ENCODE measurements around the gene DCC.

Gene DCC

DNA sequence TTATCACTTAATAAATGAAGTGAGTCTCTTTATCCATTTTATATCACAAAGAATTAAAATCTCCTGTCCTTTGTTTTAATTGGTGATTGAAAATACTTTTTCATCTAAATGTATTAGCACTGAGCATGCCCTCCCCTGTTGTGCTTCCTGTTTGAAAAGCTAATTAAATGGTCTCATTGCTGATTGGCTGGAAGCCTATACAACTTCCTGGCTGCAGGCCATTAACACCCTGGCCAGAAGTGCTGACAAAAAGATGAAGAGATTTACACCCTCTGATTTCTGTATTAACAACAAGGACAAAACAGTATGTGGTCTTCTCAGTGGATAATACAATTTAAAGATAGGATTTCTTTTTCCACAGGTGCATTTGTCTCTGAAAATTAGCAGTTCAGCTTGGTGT, 548.0 kb downstream of the DCC start:
- FAIRE-seq (no peak), DNase-seq (ENCODE audit: insufficient read length, low spot score) (no peak)

- no peak for DNase-seq (ENCODE audit: insufficient read length, low spot score)
- FAIRE-seq, result no peak
Measured at GRCh38 chr18:52894801-52895200, 554.8 kb downstream of the DCC start.

DNA sequence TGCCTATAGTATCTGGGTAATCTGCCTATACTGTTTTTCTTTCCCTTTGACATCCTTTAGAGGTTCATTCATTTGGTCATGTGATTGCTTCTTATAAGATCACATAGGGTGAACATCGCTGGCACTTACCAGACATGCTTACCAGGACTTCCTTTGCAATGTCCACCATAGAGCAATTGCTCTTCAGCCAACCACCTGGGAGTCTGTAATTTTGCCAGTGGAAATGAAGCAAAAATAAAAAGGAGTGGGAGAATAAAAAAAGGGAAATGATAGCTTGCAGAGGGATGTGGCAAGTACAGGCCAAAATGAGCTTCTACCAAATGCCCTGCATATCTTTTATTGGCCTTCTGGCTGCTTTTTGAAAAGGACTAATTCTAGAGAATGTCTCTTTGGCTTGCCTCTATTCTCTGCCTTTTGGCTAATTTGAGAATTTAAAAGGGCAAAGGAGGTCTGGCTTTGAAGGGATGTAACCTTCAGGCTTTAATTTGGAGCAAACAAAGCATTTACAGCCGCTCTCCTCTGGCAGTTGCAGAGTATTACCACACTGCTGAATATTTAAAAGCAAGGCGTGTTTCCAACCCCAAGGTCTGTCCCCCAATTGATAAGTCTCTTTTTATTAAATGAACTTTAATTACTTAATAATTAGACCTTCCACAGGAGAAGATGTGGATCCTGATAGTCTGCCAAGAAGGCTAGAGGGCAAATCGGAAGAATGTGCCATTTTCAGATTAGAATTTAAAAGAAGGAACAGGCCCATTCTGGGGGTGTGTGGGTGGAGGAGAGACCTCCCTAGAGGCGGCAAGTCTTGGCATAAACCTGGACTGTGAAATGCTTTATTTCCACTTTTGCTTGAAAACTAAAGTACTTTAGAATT, 557.9 kb downstream of the DCC start:
- no peak for DNase-seq (ENCODE audit: insufficient read length, low spot score)
- no peak for FAIRE-seq

- FAIRE-seq, result no peak
- DNase-seq (ENCODE audit: insufficient read length, low spot score), result no peak
Measured at GRCh38 chr18:52898485-52899058, 558.6 kb downstream of the DCC start.

- FAIRE-seq (no peak), DNase-seq (ENCODE audit: insufficient read length, low spot score) (no peak)
Measured at GRCh38 chr18:52902188-52902587, 562.2 kb downstream of the DCC start.

- no peak for DNase-seq (ENCODE audit: insufficient read length, low spot score)
- no peak for FAIRE-seq
Measured at GRCh38 chr18:52903857-52904256, 563.9 kb downstream of the DCC start.

DNA sequence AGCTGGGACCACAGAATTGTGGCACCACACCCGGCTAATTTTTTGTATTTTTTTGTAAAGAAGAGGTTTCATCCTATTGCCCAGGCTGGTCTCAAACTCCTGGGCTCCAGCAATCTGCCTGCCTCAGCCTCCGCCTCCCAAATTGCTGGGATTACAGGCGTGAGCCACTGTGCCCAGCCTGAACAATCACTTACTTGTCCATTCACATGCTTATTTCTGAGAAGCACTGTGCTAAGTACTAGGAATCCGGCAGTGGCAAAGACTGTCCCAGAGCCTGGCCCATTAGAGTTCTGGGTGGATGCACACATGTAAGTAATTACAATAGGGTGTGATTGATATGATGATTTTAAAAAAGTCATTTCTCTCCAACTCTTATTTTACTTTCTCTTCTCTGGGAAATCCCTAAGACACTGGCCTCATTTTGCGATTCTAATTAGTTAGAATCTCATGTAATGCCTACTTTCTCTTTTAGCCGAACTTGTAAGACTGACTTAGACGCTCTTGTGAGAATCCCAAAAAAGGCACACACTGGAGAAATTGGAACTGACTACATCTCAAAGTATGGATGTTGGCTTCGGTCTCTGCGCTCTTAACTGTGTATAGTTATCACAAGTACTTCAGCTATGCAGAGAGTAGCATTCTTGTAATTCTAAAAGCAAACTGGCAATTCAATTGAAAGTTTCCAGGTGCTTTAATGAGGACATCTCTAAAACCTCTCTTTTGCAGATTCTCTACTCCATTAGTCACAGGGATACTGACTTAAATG, 567.7 kb downstream of the DCC start:
- DNase-seq (ENCODE audit: insufficient read length, low spot score) (no peak), FAIRE-seq (no peak)

- FAIRE-seq (no peak), DNase-seq (ENCODE audit: insufficient read length, low spot score) (no peak)
Measured at GRCh38 chr18:52914148-52914547, 574.2 kb downstream of the DCC start.

DNA sequence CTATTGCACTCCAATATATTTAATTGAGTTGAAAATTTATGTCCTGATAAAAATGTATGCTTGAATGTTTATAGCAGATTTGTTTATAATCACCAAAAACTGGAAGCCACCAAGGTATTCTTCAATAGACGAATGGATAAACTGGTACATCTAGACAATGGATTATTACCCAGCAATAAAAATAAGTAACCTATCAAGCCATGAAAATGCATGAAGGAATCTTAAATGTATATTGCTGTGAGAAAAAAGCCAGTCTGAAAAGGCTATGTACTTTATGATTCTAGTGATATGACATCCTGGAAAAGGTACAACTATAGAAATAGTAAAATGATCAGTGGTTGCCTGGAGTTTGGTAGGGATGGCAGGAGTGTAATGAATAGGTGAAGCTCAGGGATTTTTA, 580.7 kb downstream of the DCC start:
- no peak for DNase-seq (ENCODE audit: insufficient read length, low spot score)
- no peak for FAIRE-seq

- no peak for DNase-seq (ENCODE audit: insufficient read length, low spot score)
- FAIRE-seq, result no peak
Measured at GRCh38 chr18:52933356-52933755, 593.4 kb downstream of the DCC start.

DNA sequence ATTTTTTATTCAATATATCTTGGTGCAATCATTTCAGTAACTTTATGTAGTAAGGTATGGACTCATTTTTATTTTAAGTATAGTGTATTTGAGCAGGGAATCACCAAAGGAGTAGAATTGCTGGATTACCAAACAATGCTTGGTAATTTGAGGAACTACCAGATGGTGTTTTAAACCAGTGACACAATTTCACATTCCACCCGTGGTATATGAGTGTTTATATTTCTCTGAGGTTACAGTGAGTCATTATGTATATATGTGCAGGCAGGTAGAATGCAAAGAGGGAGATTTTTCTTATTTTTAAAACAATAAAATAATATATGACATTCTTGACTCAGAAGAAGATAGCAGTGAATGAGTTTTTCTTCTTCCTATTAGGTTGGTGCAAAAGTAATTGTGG, 596.9 kb downstream of the DCC start:
- no peak for FAIRE-seq
- DNase-seq (ENCODE audit: insufficient read length, low spot score), result no peak

- no peak for DNase-seq (ENCODE audit: insufficient read length, low spot score)
- FAIRE-seq, result no peak
Measured at GRCh38 chr18:52937840-52938239, 597.8 kb downstream of the DCC start.

GRCh38 chr18:52945552-52945951, 605.6 kb downstream of the DCC start:
- FAIRE-seq (no peak), DNase-seq (ENCODE audit: insufficient read length, low spot score) (no peak)

DNA sequence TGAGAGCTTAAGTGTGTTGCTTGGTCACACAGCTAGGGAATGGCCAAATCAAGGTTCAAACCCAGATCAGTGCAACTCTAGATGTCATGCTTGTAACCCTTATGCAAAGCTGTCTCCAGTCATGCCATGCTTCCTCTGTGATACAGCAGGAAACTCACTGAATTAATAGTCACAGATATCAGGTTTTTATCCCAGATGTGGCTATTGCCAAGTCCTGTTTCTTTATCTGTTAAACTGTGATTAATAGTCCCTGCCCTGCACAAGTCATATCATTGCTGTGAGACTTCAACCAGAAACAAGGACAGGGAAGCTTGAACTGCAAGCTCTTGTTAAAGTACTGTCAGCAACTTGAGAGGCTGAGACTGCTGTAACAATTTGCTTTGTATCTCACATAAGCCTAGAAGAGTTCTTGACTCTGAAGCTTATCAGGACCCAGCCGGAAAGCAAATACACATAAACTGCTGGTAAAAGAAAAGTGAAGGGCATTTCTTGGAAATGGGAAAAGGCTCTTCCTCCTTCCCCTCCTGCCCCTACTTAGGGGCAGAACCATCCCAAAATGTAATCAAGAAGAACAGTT, 609.0 kb downstream of the DCC start:
- FAIRE-seq (no peak), DNase-seq (ENCODE audit: insufficient read length, low spot score) (no peak)

DNA sequence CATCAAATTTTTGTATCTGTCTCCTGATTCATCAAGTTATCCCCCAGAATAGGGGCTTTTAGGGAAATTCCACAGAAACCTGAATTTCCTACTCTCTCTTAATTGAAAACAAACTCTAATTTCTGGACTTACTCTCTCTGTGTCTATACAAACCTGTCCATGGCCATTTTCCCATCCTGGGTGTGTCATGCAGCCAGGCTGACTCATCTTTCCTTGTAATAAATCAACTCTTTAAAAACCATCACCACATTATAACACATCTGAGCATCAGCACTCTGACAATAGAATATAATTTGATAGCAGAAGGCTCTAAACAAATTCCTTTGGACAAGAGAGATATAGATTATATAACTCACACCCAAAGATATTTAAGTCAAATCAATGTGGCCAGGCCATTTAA, 610.2 kb downstream of the DCC start:
- no peak for DNase-seq (ENCODE audit: insufficient read length, low spot score)

DNA sequence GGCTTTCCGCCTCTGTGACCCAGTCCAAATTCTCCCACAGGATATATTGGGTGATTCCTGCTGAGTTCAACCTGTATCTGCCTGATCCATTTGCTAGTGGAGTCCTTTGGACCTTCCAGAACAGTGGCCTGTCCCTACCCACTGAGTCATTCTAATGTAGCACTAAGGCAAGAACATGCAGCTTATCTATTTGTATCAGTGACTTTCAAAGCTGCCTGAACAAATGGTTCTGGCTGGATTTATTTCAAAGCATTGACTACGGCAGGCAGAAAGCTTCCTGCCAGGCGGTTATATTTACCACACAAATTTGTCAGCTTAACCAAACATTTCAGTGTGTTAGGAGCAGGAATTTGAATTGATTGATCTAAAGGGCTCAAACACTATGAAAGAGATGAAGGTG, 613.4 kb downstream of the DCC start:
- FAIRE-seq (no peak), DNase-seq (ENCODE audit: insufficient read length, low spot score) (no peak)

More for the DNA sequence above, 610.2 kb downstream of the DCC start:
- no peak for FAIRE-seq

GRCh38 chr18:52963481-52963880, 623.5 kb downstream of the DCC start:
- FAIRE-seq (no peak), DNase-seq (ENCODE audit: insufficient read length, low spot score) (no peak)

DNA sequence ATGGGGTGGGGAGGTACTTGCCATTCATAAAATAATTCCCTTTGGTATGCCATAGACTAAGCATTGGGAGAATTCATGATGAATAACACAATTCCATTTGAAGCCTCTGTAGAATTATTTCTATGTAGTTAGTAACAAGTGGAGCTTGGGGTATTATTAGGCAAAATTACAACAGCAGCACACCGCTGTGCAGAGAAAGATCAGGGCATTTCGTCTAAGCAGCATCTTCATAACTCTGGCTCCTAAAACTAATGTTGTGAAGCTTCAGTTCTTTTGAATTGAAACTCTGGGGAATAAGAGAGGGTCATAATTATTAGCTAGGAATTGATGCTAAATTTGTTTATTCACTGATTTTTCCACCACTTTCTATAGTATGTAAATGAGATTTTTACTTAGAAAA, 630.7 kb downstream of the DCC start:
- FAIRE-seq (no peak), DNase-seq (ENCODE audit: insufficient read length, low spot score) (no peak)

DNA sequence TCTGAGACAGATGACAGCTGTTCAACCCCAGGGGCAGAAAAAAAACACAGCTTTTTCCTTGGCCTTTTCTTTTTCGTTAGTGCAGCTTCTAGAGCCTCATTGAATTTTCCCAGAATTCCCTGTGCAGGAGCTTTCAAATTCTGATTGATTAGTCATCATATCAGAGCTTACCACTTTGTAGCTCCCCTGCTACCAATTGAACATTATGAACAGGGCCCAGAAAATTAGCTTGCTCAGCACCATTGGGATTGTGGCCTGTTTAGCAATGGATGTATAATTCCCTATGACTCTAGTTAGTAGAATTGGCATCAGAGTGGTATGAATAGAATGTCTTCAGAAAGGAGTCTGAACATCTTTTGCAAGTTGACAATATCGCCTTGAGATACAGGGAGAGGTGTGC, 631.1 kb downstream of the DCC start:
- DNase-seq (ENCODE audit: insufficient read length, low spot score) (no peak), FAIRE-seq (no peak)

DNA sequence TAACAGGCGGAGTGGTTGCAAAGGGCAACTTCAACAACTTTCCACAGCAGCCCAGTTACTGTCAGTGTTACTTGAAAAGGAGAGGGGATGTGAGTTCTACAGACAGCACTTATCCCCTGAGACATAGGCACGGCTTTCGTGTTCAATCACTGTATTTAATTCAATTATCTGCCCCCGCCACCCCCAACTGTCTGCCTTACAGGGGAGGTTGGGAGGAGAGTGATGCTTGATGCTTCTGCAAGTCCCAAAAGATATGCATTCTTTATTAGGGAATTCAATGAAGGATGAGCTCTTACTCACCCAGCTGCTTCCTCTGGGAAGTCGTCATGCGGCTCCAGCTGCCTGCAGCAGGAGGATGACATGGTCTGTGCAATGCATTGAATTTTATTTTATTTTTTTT, 639.9 kb downstream of the DCC start:
- no peak for FAIRE-seq

DNA sequence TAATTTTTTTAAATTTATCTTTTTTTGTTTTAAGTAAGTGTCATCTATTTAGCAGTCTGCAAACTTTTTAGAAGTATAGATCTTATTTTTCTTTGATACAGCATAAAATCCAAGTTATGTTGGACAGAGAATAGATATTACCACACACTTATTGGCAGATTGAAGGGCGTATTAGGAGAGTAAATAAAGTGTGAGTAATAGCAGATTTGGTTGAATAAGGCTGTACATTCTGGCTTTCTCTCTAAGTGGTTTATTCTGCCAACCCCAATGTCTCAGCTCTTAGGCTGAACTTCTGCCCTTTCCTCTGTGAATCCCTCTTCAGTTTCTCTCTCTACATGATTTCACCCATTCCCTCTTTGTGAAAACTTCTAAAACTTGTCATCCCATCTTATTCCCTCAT, 651.2 kb downstream of the DCC start:
- no peak for DNase-seq (ENCODE audit: insufficient read length, low spot score)
- FAIRE-seq, result no peak

More for the DNA sequence above, 639.9 kb downstream of the DCC start:
- no peak for DNase-seq (ENCODE audit: insufficient read length, low spot score)
